Non-pigmented ciliary epithelial cell (primary cell): ENCODE results near the gene INF2.

ENCODE experiments used
- DNase-seq: peaks from one replicate; pipeline ENCODE4 v3.0.0-alpha.2; 2010; ENCODE audit warnings: low read depth

INF2 gene

GRCh38 chr14:104752735-104753527 lies 63.5 kb downstream of the INF2 start, which contains the start of gene SIVA1:
Gene SIVA1, plus strand, starts transcription at chr14:104753147. Its CDS starts 55 bp downstream, at chr14:104753202.
- peak; percentile 90 for DNase-seq

GRCh38 chr14:104753528-104754212 lies 64.3 kb downstream of the INF2 start:
- DNase-seq: no peak

- no peak for DNase-seq
Observed at GRCh38 chr14:104754213-104754851, 64.9 kb downstream of the INF2 start.

- no peak for DNase-seq
Observed at GRCh38 chr14:104755621-104756020, 66.2 kb downstream of the INF2 start.

- no peak for DNase-seq
Observed at GRCh38 chr14:104756477-104757237, 67.2 kb downstream of the INF2 start.

GRCh38 chr14:104757238-104757585 lies 67.8 kb downstream of the INF2 start:
- no peak for DNase-seq

- DNase-seq: no peak
Observed at GRCh38 chr14:104757681-104758392, 68.4 kb downstream of the INF2 start.

GRCh38 chr14:104758981-104759969 lies 69.9 kb downstream of the INF2 start:
- no peak for DNase-seq

- DNase-seq: no peak
Observed at GRCh38 chr14:104765517-104765916, 76.1 kb downstream of the INF2 start.

GRCh38 chr14:104766256-104766862 lies 76.9 kb downstream of the INF2 start:
- DNase-seq: no peak

GRCh38 chr14:104766863-104767633 lies 77.6 kb downstream of the INF2 start:
- no peak for DNase-seq

- no peak for DNase-seq
Observed at GRCh38 chr14:104767634-104767918, 78.2 kb downstream of the INF2 start.

GRCh38 chr14:104768437-104769323 lies 79.3 kb downstream of the INF2 start:
- no peak for DNase-seq

- no peak for DNase-seq
Observed at GRCh38 chr14:104769324-104770071, 80.1 kb downstream of the INF2 start.

- no peak for DNase-seq
Observed at GRCh38 chr14:104770072-104770579, 80.7 kb downstream of the INF2 start.

- DNase-seq: no peak
Observed at GRCh38 chr14:104770851-104771272, 81.4 kb downstream of the INF2 start.

- no peak for DNase-seq
Observed at GRCh38 chr14:104771374-104771773, 82.0 kb downstream of the INF2 start.
